Smooth muscle cell (in vitro differentiated cells): ENCODE data around the gene GUCY2C. TPM values are rescaled to one million over a fixed set of nuclear protein-coding genes. Genes with fewer than 3 reads are reported as not detected.

ENCODE experiments used
- DNase-seq: peaks from one replicate; lab custom pipeline; 2025; ENCODE audit not compliant: unreplicated experiment; lab: John Stamatoyannopoulos, UW
- H2AFZ ChIP-seq: fragments of 200-600 bp; sonication (generic); 2 replicates; pipeline ENCODE4 v1.6.0; 2016; ENCODE audit warnings: antibody characterized with exemption, low read depth, mild to moderate bottlenecking
- H3F3A ChIP-seq: fragments of 200-600 bp; sonication (generic); 2 replicates; pipeline ENCODE4 v1.6.0; 2017; ENCODE audit warnings: antibody characterized with exemption, low read depth
- H3K27ac ChIP-seq: fragments of 200-600 bp; sonication (generic); 2 replicates; pipeline ENCODE4 v1.5.1; 2016; ENCODE audit warnings: low read depth, mild to moderate bottlenecking
- H3K27me3 ChIP-seq: fragments of 200-600 bp; sonication (generic); 2 replicates; pipeline ENCODE4 v1.6.1; 2016; ENCODE audit warnings: low read depth, mild to moderate bottlenecking
- H3K36me3 ChIP-seq: fragments of 200-600 bp; sonication (generic); 2 replicates; pipeline ENCODE4 v1.5.1; 2016; ENCODE audit warnings: low read depth
- H3K4me1 ChIP-seq: fragments of 200-600 bp; sonication (generic); 2 replicates; pipeline ENCODE4 v1.5.1; 2016; ENCODE audit warnings: low read depth
- H3K4me2 ChIP-seq: fragments of 200-600 bp; sonication (generic); 2 replicates; pipeline ENCODE4 v1.6.0; 2016; ENCODE audit warnings: mild to moderate bottlenecking
- H3K4me3 ChIP-seq: fragments of 200-600 bp; sonication (generic); 2 replicates; pipeline ENCODE4 v1.5.1; 2016; ENCODE audit warnings: mild to moderate bottlenecking
- H3K79me2 ChIP-seq: fragments of 200-600 bp; sonication (generic); 2 replicates; pipeline ENCODE4 v1.6.0; 2016; ENCODE audit warnings: low read depth, mild to moderate bottlenecking
- H3K9ac ChIP-seq: fragments of 200-600 bp; sonication (generic); 2 replicates; pipeline ENCODE4 v1.6.0; 2016; ENCODE audit warnings: low read depth
- H3K9me3 ChIP-seq: fragments of 200-600 bp; sonication (generic); replicated peaks from 2 replicates; pipeline ENCODE4 v1.5.1; 2016; ENCODE audit warnings: low read depth
- H4K20me1 ChIP-seq: fragments of 200-600 bp; sonication (generic); 2 replicates; pipeline ENCODE4 v1.6.0; 2016; ENCODE audit warnings: low read depth
- CTCF ChIP-seq: fragments of 200-600 bp; sonication (generic); IDR thresholded peaks from 2 replicates; pipeline ENCODE4 v1.5.1; 2017; ENCODE audit warnings: borderline replicate concordance, mild to moderate bottlenecking, antibody characterized with exemption; ENCODE audit not compliant: insufficient read depth, poor library complexity, severe bottlenecking
- WGBS: methylation state at CpG from one replicate; pipeline ENCODE4 v1.1.7; 2016; ENCODE audit warnings: low lambda C conversion rate; 5-methylcytosine and 5-hydroxymethylcytosine counted together
- polyA plus RNA-seq: library from polyadenylated mRNA; unstranded; fragments of >200 nt; fragmentation: Nextera tagmentation; extraction: Ambion mirVana; gene quantifications from 2 replicates; pipeline ENCODE4 v1.2.1, GENCODE V29; 2016
- total RNA-seq: library from RNA; depleted of rRNA; stranded (reverse); fragments of >200 nt; gene quantifications from 2 replicates; pipeline ENCODE4 v1.2.3, GENCODE V29; 2014

Gene GUCY2C
- total and polyA plus RNA-seq, 2 experiments from 2014 or later: not detected

- no peaks in the 10 kb centered on the region for H3K27me3 ChIP-seq
- H4K20me1 ChIP-seq: no peaks in the 10 kb centered on the region
- no peak overlapping the region for H3K27ac ChIP-seq
- H3K9ac ChIP-seq: no peak overlapping the region
- no peak overlapping the region for H3K4me2 ChIP-seq
- H3K4me3 ChIP-seq: no peak overlapping the region
- H3F3A ChIP-seq: no peaks in the 10 kb centered on the region
- H3K4me1 ChIP-seq: no peaks in the 10 kb centered on the region
- 74% methylated on average over 2 of the region's 2 CpGs for WGBS
- H3K9me3 ChIP-seq: no peaks in the 10 kb centered on the region
- TF ChIP-seq CTCF: no peak
- H3K79me2 ChIP-seq: no peaks in the 10 kb centered on the region
- no peak for DNase-seq
- H3K36me3 ChIP-seq: no peaks in the 10 kb centered on the region
- H2AFZ ChIP-seq: no peak overlapping the region
Observed at GRCh38 chr12:14564336-14564959, 132.0 kb downstream of the GUCY2C start.

GRCh38 chr12:14563046-14563445 lies 133.4 kb downstream of the GUCY2C start:
- H4K20me1 ChIP-seq: no peaks in the 10 kb centered on the region
- TF ChIP-seq CTCF: no peak

More at GRCh38 chr12:14563046-14563445, 133.4 kb downstream of the GUCY2C start:
- Histone ChIP-seq H3K27ac (no peak overlapping the region), H3K36me3 (no peaks in the 10 kb centered on the region), H3K9me3 (no peaks in the 10 kb centered on the region), H3K9ac (no peak overlapping the region), H3F3A (no peaks in the 10 kb centered on the region), H3K4me2 (no peak overlapping the region), H3K79me2 (no peaks in the 10 kb centered on the region), H3K4me1 (no peaks in the 10 kb centered on the region), H3K27me3 (no peaks in the 10 kb centered on the region), H2AFZ (no peak overlapping the region), H3K4me3 (no peak overlapping the region)
- 98% methylated on average over 4 of the region's 4 CpGs for WGBS
- DNase-seq: no peak

Other genes starting within 250 kb of the GUCY2C start
- 11.1 and 14.1 TPM in 2 replicates for gene PLBD1, start 128.7 kb downstream of the GUCY2C start, total RNA-seq
- 14.0 and 19.9 TPM in 2 replicates for gene PLBD1, start 128.7 kb downstream of the GUCY2C start, polyA plus RNA-seq
- gene WBP11, start 106.9 kb upstream of the GUCY2C start, total RNA-seq: 20.6 and 24.2 TPM in 2 replicates
- 55.7 and 56.8 TPM in 2 replicates for gene WBP11, start 106.9 kb upstream of the GUCY2C start, polyA plus RNA-seq
- 0.63 and 1.6 TPM in 2 replicates for gene C12orf60, start 107.1 kb upstream of the GUCY2C start, total RNA-seq
- 1.2 and 1.3 TPM in 2 replicates for gene C12orf60, start 107.1 kb upstream of the GUCY2C start, polyA plus RNA-seq
- gene SMCO3, start 117.6 kb upstream of the GUCY2C start, total RNA-seq: 0.22 and 1.7 TPM in 2 replicates
- 0.93 and 2.4 TPM in 2 replicates for gene SMCO3, start 117.6 kb upstream of the GUCY2C start, polyA plus RNA-seq
- 5.0 and 9.0 TPM in 2 replicates for gene ART4, start 146.9 kb upstream of the GUCY2C start, total RNA-seq
- 1.7 and 2.0 TPM in 2 replicates for gene ART4, start 146.9 kb upstream of the GUCY2C start, polyA plus RNA-seq
- 173 and 176 TPM in 2 replicates for gene MGP, start 189.3 kb upstream of the GUCY2C start, total RNA-seq
- gene MGP, start 189.3 kb upstream of the GUCY2C start, polyA plus RNA-seq: 626 and 815 TPM in 2 replicates
- gene ERP27, start 241.9 kb upstream of the GUCY2C start, total RNA-seq: 3.9 and 7.8 TPM in 2 replicates
- gene ERP27, start 241.9 kb upstream of the GUCY2C start, polyA plus RNA-seq: 2.7 and 12.3 TPM in 2 replicates